Peyer's patch (tissue), 4 donors: Measurements from ENCODE around the gene CATSPERE. TPM values are rescaled to one million over a fixed set of nuclear protein-coding genes. Genes with fewer than 3 reads are reported as not detected.
"Not testable (repeated sequence)": the region's sequence is repeated elsewhere in the genome, so short reads cannot be mapped to it uniquely, and the experiment has no call there.

Experiments
- DNase-seq, 3 donors: peaks; one replicate each; pipeline ENCODE4 v3.0.0-alpha.2; 2017 to 2019
- H3K27ac ChIP-seq, 4 donors: fragments of 200-600 bp; sonication (generic); one replicate each; pipeline ENCODE4 v1.5.1; 2016 to 2019
- H3K27me3 ChIP-seq, 2 donors: fragments of 200-600 bp; sonication (generic); one replicate each; pipeline ENCODE4 v1.5.1; 2019
- H3K36me3 ChIP-seq, 3 donors: fragments of 200-600 bp; sonication (generic); one replicate each; pipeline ENCODE4 v1.5.1; 2016 to 2019
- H3K4me1 ChIP-seq, 4 donors: fragments of 200-600 bp; sonication (generic); one replicate each; pipeline ENCODE4 v1.5.1; 2016 to 2019
- H3K4me3 ChIP-seq, 4 donors: fragments of 200-600 bp; sonication (generic); 1 replicate in 3 of 4; 2 replicates in 1 of 4; pipeline ENCODE4 v1.5.1; 2016 to 2019; ENCODE audit warnings: mild to moderate bottlenecking in 1 of 4
- H3K9me3 ChIP-seq, 4 donors: fragments of 200-600 bp; sonication (generic); one replicate each; pipeline ENCODE4 v1.5.1; 2016 to 2019; ENCODE audit warnings: mild to moderate bottlenecking in 1 of 4
- POLR2A ChIP-seq, 2 donors: fragments of 450-650 bp; IDR thresholded peaks; one replicate each; pipeline ENCODE4 v1.5.1; 2017; ENCODE audit warnings: antibody characterized with exemption in 2 of 2, mild to moderate bottlenecking in 2 of 2, moderate library complexity in 2 of 2
- total RNA-seq, 4 donors: library from RNA; depleted of rRNA; stranded (reverse); fragments of >200 nt; gene quantifications; one replicate each; pipeline ENCODE4 v1.1.0, GENCODE V29; 2016
- TF ChIP-seq, protein P1 (sequence below), 6 experiments: fragments of 450-650 bp in 4 of 6; fragments of 200-600 bp in 2 of 6; sonication (generic) in 1 of 6; IDR thresholded peaks; one replicate each; pipeline ENCODE4 v1.5.1; 2017 to 2019; ENCODE audit warnings: antibody characterized with exemption in 6 of 6, mild to moderate bottlenecking in 3 of 6, moderate library complexity in 1 of 6

CATSPERE gene
- total RNA-seq, 4 donors from 2014 or later, result 0.18 to 9.3 (median 1.2) TPM; not detected in 1

DNA sequence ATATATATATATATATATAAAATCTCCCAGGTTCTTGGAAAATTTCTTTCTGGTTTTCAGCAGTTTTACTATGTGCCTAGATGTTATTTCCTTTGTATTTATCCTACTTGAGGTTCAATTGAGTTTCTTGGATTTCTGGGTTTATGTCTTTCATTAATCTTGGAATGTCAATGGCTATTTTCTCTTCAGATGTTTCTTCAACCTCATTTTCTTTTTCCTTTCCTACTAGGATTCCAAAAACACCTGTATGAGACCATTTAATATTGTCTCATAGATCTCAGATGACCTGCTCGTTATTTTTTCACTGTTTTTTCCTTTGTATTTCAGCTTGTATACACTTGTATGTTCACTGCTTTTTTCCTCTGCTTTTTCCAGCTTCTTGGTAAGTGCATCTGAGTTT is 96.5 kb downstream of the CATSPERE start:
- no peak for DNase-seq
- TF ChIP-seq, protein P1, sequence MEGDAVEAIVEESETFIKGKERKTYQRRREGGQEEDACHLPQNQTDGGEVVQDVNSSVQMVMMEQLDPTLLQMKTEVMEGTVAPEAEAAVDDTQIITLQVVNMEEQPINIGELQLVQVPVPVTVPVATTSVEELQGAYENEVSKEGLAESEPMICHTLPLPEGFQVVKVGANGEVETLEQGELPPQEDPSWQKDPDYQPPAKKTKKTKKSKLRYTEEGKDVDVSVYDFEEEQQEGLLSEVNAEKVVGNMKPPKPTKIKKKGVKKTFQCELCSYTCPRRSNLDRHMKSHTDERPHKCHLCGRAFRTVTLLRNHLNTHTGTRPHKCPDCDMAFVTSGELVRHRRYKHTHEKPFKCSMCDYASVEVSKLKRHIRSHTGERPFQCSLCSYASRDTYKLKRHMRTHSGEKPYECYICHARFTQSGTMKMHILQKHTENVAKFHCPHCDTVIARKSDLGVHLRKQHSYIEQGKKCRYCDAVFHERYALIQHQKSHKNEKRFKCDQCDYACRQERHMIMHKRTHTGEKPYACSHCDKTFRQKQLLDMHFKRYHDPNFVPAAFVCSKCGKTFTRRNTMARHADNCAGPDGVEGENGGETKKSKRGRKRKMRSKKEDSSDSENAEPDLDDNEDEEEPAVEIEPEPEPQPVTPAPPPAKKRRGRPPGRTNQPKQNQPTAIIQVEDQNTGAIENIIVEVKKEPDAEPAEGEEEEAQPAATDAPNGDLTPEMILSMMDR (IDR thresholded peaks at IDR 0.05), result no peak
- TF ChIP-seq POLR2A (IDR thresholded peaks at IDR 0.05), result no peak
- no peaks in the 10 kb centered on the region for H3K36me3 ChIP-seq
- H3K27me3 ChIP-seq, result no peaks in the 10 kb centered on the region
- H3K27ac ChIP-seq, result no peak overlapping the region
- no peaks in the 10 kb centered on the region for H3K4me1 ChIP-seq
- no peak overlapping the region for H3K4me3 ChIP-seq
- peaks cover 0 to 5% (median 0%) of the 10 kb centered on the region in 4 donors for H3K9me3 ChIP-seq

DNA sequence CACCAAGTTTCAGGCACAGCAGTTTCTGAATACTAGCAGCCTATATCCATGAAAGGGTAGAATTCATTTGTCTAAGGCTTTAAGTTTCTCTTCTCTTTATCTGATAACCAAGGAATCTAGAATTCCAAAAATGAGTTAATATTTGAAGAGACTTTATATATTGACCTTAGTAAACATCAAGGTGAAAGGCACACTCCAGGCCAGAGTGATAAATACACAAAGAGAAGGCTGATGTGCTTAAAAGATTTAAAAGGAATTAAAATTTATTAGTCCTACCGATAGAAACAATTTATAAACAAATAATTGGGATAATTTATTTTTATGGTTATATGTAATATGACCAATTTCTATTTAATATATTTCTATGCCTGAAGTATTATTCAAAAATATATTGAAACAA is 98.5 kb downstream of the CATSPERE start:
- Histone ChIP-seq H3K4me3 (no peak overlapping the region), H3K36me3 (no peaks in the 10 kb centered on the region), H3K9me3 (peaks cover 0 to 5% (median 0%) of the 10 kb centered on the region in 4 donors), H3K4me1 (no peaks in the 10 kb centered on the region), H3K27ac (no peak overlapping the region), H3K27me3 (no peaks in the 10 kb centered on the region)
- TF ChIP-seq, protein P1 (IDR thresholded peaks at IDR 0.05), result no peak
- no peak for TF ChIP-seq POLR2A (IDR thresholded peaks at IDR 0.05)
- no peak for DNase-seq

DNA sequence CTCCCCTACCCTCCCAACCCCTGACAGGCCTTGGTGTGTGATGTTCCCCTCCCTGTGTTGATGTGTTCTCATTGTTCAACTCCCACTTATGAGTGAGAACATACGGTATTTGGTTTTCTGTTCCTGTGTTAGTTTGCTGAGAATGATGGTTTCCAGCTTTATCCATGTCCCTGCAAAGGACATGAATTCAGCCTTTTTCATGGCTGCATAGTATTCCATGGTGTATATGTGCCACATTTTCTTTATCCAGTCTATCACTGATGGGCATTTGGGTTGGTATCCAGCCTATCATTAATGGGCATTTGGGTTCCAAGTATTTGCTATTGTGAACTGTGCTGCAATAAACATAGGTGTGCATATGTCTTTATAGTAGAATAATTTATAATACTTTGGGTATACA is 101.8 kb downstream of the CATSPERE start:
- not testable (repeated sequence) for H3K36me3 ChIP-seq, H3K27ac ChIP-seq, H3K9me3 ChIP-seq, H3K4me1 ChIP-seq, H3K4me3 ChIP-seq, H3K27me3 ChIP-seq, DNase-seq

DNA sequence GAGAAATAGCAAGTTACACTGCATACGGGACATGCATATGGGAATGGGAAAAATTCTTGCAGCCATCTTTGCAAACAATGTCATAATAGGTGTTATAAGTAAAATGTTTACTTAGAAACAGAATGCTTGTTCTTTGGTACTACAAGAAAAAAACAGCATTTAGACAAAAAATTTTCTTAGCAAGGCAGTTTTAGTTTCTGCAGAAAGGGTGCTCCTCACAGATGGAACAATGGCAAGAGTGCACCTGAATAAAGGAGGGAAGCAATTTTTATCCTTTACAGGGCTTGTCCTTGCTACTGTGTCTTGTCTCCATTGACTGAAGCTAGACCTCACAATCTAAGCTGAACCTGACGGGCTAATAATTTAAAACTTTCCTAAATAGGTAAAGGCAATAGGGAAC is 112.7 kb downstream of the CATSPERE start:
- TF ChIP-seq POLR2A (IDR thresholded peaks at IDR 0.05), result no peak
- TF ChIP-seq, protein P1 (IDR thresholded peaks at IDR 0.05), result no peak

DNA sequence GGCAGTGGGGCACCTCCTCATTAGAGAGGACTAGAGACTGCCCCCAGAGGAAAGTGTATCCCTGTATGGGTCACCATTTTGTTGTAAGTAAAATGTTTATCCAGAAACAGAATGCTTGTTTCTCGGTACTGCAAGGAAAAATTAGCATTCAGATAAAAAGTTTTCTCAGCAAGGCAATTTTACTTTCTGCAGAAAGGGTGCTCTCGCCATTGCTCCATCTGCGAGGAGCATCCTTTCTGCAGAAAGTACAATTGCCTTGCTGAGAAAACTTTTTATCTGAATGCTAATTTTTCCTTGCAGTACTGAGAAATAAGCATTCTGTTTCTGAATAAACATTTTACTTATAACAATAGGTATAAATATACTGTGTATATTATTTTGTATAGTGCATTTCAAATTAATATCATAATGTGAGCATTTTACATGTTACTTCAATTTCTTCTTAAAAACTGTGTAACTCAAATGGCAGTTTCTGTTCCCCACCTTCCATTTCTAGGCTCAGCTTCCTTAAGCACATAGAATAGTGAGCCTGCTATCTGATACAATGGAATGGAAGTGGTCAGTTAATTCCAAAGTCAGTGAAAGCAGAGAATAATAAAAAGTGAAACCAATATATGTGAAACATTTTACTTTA is 115.3 kb downstream of the CATSPERE start:
- Histone ChIP-seq H3K27ac (no peak overlapping the region), H3K27me3 (no peaks in the 10 kb centered on the region), H3K4me3 (no peak overlapping the region), H3K9me3 (peaks cover 0 to 41% (median 10%) of the 10 kb centered on the region in 4 donors), H3K4me1 (no peaks in the 10 kb centered on the region), H3K36me3 (no peaks in the 10 kb centered on the region)
- DNase-seq, result no peak
- TF ChIP-seq, protein P1 (IDR thresholded peaks at IDR 0.05), result no peak
- no peak for TF ChIP-seq POLR2A (IDR thresholded peaks at IDR 0.05)

More for the DNA sequence above, 112.7 kb downstream of the CATSPERE start:
- H3K36me3 ChIP-seq, result no peaks in the 10 kb centered on the region
- no peak overlapping the region for H3K4me3 ChIP-seq
- no peaks in the 10 kb centered on the region for H3K27me3 ChIP-seq
- H3K27ac ChIP-seq, result no peak overlapping the region
- DNase-seq, result no peak
- peaks cover 0 to 41% (median 10%) of the 10 kb centered on the region in 4 donors for H3K9me3 ChIP-seq
- H3K4me1 ChIP-seq, result no peaks in the 10 kb centered on the region

DNA sequence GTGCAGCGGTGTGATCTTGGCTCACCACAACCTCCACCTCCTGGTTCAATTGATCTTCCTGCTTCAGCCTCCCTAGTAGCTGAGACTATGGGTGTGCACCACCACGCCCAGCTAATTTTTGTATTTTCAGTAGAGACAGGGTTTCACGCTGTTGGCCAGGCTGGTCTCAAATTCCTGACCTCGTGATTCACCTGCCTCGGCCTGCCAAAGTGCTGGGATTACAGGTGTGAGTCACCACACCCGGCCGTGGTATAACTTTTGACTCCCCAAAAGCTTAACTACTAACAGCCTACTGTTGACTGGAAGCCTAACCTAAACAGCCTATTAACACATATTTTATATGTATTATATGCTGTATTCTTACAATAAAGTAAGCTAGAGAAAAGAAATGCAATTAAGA is 117.1 kb downstream of the CATSPERE start:
- DNase-seq, H3K36me3 ChIP-seq, H3K27ac ChIP-seq, H3K27me3 ChIP-seq, H3K4me1 ChIP-seq, H3K4me3 ChIP-seq: not testable (repeated sequence)
- peaks cover 0 to 40% (median 8%) of the 10 kb centered on the region in 4 donors for H3K9me3 ChIP-seq
